ENCODE data around the gene SHF.
"Not testable (repeated sequence)": the region's sequence is repeated elsewhere in the genome, so short reads cannot be mapped to it uniquely, and the experiment has no call there.

Gene SHF

GRCh38 chr15:45187894-45188830, at the start of gene SHF:
SHF (minus strand) TSS chr15:45187966; CDS start chr15:45187951, 15 bp downstream.
- peak; percentile 90 for DNase-seq

- not testable (repeated sequence) for DNase-seq
Measured at GRCh38 chr15:45236806-45237205, 49.0 kb upstream of the SHF start.

- no peak for DNase-seq
Measured at GRCh38 chr15:45234562-45235235, 46.9 kb upstream of the SHF start.

- no peak for DNase-seq
Measured at GRCh38 chr15:45231864-45232562, 44.2 kb upstream of the SHF start.

GRCh38 chr15:45231132-45231531, 43.4 kb upstream of the SHF start:
- no peak for DNase-seq

- no peak for DNase-seq
Measured at GRCh38 chr15:45230245-45230965, 42.6 kb upstream of the SHF start.

GRCh38 chr15:45228931-45229330, 41.2 kb upstream of the SHF start:
- DNase-seq, result no peak

- no peak for DNase-seq
Measured at GRCh38 chr15:45225506-45226273, 37.9 kb upstream of the SHF start.

GRCh38 chr15:45224621-45225217, 37.0 kb upstream of the SHF start:
- DNase-seq, result no peak

GRCh38 chr15:45221967-45222366, 34.2 kb upstream of the SHF start:
- no peak for DNase-seq

GRCh38 chr15:45221053-45221599, 33.4 kb upstream of the SHF start:
- DNase-seq, result no peak

GRCh38 chr15:45212493-45212892, 24.7 kb upstream of the SHF start:
- no peak for DNase-seq

GRCh38 chr15:45205192-45205591, 17.4 kb upstream of the SHF start:
- DNase-seq, result peak; percentile 86

GRCh38 chr15:45203182-45203581, 15.4 kb upstream of the SHF start:
- no peak for DNase-seq

- DNase-seq, result no peak
Measured at GRCh38 chr15:45201869-45202268, 14.1 kb upstream of the SHF start.

- DNase-seq, result no peak
Measured at GRCh38 chr15:45201557-45201859, 13.7 kb upstream of the SHF start.

- peak; percentile 91 for DNase-seq
Measured at GRCh38 chr15:45200799-45201556, 13.2 kb upstream of the SHF start.

- peak; percentile 98 for DNase-seq
Measured at GRCh38 chr15:45200001-45200798, 12.4 kb upstream of the SHF start.

- peak; percentile 57 for DNase-seq
Measured at GRCh38 chr15:45199136-45199810, 11.5 kb upstream of the SHF start.

All from islet precursor cell (in vitro differentiated cells).